ENCODE measurements around the gene CDC34. TPM values are rescaled to one million over a fixed set of nuclear protein-coding genes. Genes with fewer than 3 reads are reported as not detected.

Gene CDC34
- total and polyA plus RNA-seq, 9 of the 15 experiments (the other 6 are each of a cell fraction or from before 2014, with no cell fraction given), result 0.80 to 203 (median 65.5) TPM

DNA sequence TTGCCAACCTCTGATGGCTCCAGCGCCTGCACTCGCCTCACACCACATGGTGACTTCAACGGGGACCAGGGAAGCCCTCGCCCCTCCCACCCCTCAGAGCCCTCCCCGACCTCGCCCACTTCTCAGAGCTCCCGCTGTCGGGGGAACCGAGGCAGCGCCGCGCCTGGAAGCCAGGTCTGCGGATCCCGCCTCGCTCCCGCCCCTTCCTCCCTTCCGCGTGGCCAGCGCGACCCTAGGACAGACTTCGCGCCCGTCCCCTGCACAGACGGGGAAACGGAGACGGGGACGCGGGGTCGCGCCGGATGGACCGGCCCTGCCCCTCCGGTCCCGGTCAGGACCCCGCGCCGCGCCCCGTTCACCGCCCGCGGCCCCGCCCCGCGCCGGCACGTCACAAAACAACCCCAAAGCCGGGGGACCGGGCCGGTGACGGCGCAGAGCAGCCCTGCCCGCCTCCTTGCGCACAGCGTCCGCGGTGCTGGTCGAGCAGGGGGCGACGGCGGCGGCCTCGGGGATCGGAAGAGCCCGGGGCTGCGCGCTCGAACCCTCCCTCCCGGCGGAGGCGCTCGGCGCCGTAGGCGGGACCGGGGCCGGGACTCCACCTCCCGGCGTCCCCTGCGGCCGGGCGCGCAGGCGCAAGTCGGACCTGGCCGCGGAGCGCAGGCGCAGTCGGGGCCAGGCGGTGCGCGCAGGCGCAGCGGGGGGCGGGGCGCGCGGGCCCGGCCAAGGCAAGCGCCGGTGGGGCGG, 379 bp upstream of the CDC34 start:
- ATAC-seq, result peak; percentile 85
- POLR2A ChIA-PET, result interaction anchor here (0.6 to 2.8 kb wide), 11 partner anchors 10 to 1784 kb away, joined by 3 to 12 read pairs (median 6); partner anchors contain the start of gene BSG
- Histone ChIP-seq H4K20me1 (replicated peaks; ENCODE audit: control insufficient read depth, insufficient read depth, low read length) (peaks cover 16% of the 10 kb centered on the region), H3K27ac (ENCODE audit: extremely low read depth, low read depth, low read length) (peak overlapping the region; percentile 90), H3K4me1 (replicated peaks in 1 of 2; ENCODE audit: control insufficient read depth in 2 of 2, insufficient read depth in 2 of 2, low read length in 2 of 2) (peaks cover 9 to 79% of the 10 kb centered on the region in 2 experiments; a peak in 4 of 5 replicates), H3K4me3 (peak overlapping the region; percentile 97), H3K9me3 (replicated peaks; ENCODE audit: control insufficient read depth, insufficient read depth, low read depth, low read length) (peaks cover 4% of the 10 kb centered on the region), H2AFZ (ENCODE audit: low read depth, low read length) (peak overlapping the region; percentile 97), H3K27me3 (ENCODE audit: control insufficient read depth in 2 of 2, insufficient read depth in 2 of 2, low read length in 2 of 2) (no peaks in the 10 kb centered on the region), H3K4me2 (ENCODE audit: insufficient read depth, low read length) (peak overlapping the region; percentile 86), H3K9me1 (ENCODE audit: control insufficient read depth, insufficient read depth, low read length) (peaks cover 6% of the 10 kb centered on the region), H3K36me3 (ENCODE audit: control insufficient read depth, insufficient read depth, low read length) (peaks cover 28% of the 10 kb centered on the region; the same call in 1 of the 3 replicates), H3K9ac (ENCODE audit: insufficient read depth in 1 of 2, low read depth in 2 of 2, low read length in 2 of 2) (peak overlapping the region; percentile 77 to 95; a peak in 3 of 4 replicates), H3K79me2 (ENCODE audit: control insufficient read depth, insufficient read depth, low read length) (peaks cover 44% of the 10 kb centered on the region)
- CTCF ChIA-PET (ENCODE audit: low intra/inter-chr PET ratio), result no interaction called here
- DNase-seq (ENCODE audit: extremely low read depth in 1 of 4, low spot score in 3 of 4), result peak; percentile 92 to 98 (median 95)
- peak; percentile 15 for FAIRE-seq
- WGBS (ENCODE audit: insufficient coverage, low coverage, missing lambda C conversion rate), result 2% methylated on average over 40 of the region's 103 CpGs
- in situ Hi-C loops (cut with MboI), result no loop called here
- no TSS peak for BruUV-seq (replicated peaks)
- intact Hi-C loops (cut with micrococcal nuclease), result loop anchor here (10.0 kb wide), 1 partner anchor 54 kb away; the partner anchor contains the start of gene HCN2
- no peak for TF ChIP-seq TEAD2 (tag; IDR thresholded peaks at IDR 0.05)
- TF ChIP-seq, protein P1, sequence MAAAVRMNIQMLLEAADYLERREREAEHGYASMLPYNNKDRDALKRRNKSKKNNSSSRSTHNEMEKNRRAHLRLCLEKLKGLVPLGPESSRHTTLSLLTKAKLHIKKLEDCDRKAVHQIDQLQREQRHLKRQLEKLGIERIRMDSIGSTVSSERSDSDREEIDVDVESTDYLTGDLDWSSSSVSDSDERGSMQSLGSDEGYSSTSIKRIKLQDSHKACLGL (CRISPR knock-in tag; IDR thresholded peaks at IDR 0.05; ENCODE audit: borderline replicate concordance, poor library complexity, severe bottlenecking), result no peak
- TF ChIP-seq FOS (IDR thresholded peaks at IDR 0.05; ENCODE audit: extremely low read depth, insufficient read length), result no peak
- peak; percentile 77 for TF ChIP-seq L3MBTL2 (IDR thresholded peaks at IDR 0.05)
- no peak for TF ChIP-seq ZNF124 (CRISPR knock-in tag; IDR thresholded peaks at IDR 0.05)
- 0 out of 2 replicates have a peak, but pooled peaks have one; percentile 35 for TF ChIP-seq SLC30A9 (CRISPR knock-in tag; IDR thresholded peaks at IDR 0.05)
- TF ChIP-seq, protein P2, sequence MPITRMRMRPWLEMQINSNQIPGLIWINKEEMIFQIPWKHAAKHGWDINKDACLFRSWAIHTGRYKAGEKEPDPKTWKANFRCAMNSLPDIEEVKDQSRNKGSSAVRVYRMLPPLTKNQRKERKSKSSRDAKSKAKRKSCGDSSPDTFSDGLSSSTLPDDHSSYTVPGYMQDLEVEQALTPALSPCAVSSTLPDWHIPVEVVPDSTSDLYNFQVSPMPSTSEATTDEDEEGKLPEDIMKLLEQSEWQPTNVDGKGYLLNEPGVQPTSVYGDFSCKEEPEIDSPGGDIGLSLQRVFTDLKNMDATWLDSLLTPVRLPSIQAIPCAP (CRISPR knock-in tag; IDR thresholded peaks at IDR 0.05; ENCODE audit: borderline replicate concordance), result no peak
- TF ChIP-seq CREM (IDR thresholded peaks at IDR 0.05; ENCODE audit: low read depth), result peak; percentile 40; the same call in 1 of the 2 replicates
- TF ChIP-seq ETV6 (IDR thresholded peaks at IDR 0.05; ENCODE audit: borderline replicate concordance in 1 of 2, low read depth in 2 of 2, low read length in 1 of 2), result no peak
- no peak for TF ChIP-seq ETV6 (CRISPR knock-in tag; IDR thresholded peaks at IDR 0.05; ENCODE audit: borderline replicate concordance)
- no peak for TF ChIP-seq GTF3C2 (IDR thresholded peaks at IDR 0.05; ENCODE audit: borderline replicate concordance, extremely low read depth, insufficient read length)
- TF ChIP-seq EGR1 (conservative IDR thresholded peaks at IDR 0.05), result no peak
- no peak for TF ChIP-seq POLR2AphosphoS2 (IDR thresholded peaks at IDR 0.05; ENCODE audit: low read length)
- no peak for TF ChIP-seq CEBPB (tag; IDR thresholded peaks at IDR 0.05)
- no peak for TF ChIP-seq BCL6 (CRISPR knock-in tag; IDR thresholded peaks at IDR 0.05)
- TF ChIP-seq, protein P3, sequence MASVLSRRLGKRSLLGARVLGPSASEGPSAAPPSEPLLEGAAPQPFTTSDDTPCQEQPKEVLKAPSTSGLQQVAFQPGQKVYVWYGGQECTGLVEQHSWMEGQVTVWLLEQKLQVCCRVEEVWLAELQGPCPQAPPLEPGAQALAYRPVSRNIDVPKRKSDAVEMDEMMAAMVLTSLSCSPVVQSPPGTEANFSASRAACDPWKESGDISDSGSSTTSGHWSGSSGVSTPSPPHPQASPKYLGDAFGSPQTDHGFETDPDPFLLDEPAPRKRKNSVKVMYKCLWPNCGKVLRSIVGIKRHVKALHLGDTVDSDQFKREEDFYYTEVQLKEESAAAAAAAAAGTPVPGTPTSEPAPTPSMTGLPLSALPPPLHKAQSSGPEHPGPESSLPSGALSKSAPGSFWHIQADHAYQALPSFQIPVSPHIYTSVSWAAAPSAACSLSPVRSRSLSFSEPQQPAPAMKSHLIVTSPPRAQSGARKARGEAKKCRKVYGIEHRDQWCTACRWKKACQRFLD (CRISPR knock-in tag; IDR thresholded peaks at IDR 0.05), result no peak
- no peak for TF ChIP-seq ZNF253 (CRISPR knock-in tag; conservative IDR thresholded peaks at IDR 0.05)

All from K562 (cell line).